DND-41 (cell line): Measurements from ENCODE around the gene NEK4.

Source experiments
- ATAC-seq: fragments of 200-7000 bp; cut with Tn5 transposase; 3 replicates; pipeline ENCODE4 v1.9.1; 2021; ENCODE audit warnings: low read depth; ENCODE audit not compliant: insufficient read depth
- DNase-seq: peaks from one replicate; pipeline ENCODE4 v3.0.0-alpha.2; 2020
- H2AFZ ChIP-seq: 2 replicates; pipeline ENCODE4 v1.6.0; 2012; ENCODE audit warnings: low read depth, low read length
- H3K27ac ChIP-seq: 2 replicates; pipeline ENCODE4 v1.5.1; 2012; ENCODE audit warnings: low read length, inconsistent platforms
- H3K27me3 ChIP-seq: fragments of 200-600 bp; sonication (generic); 2 replicates; pipeline ENCODE4 v1.6.0; 2012; ENCODE audit warnings: low read length, mild to moderate bottlenecking, inconsistent platforms; ENCODE audit not compliant: insufficient read depth, poor library complexity
- H3K36me3 ChIP-seq: 2 replicates; pipeline ENCODE4 v1.5.1; 2012; ENCODE audit warnings: low read length, inconsistent platforms; ENCODE audit not compliant: insufficient read depth
- H3K4me1 ChIP-seq: 2 replicates; pipeline ENCODE4 v1.5.1; 2012; ENCODE audit warnings: mild to moderate bottlenecking, low read length; ENCODE audit not compliant: insufficient read depth
- H3K4me2 ChIP-seq: 2 replicates; pipeline ENCODE4 v1.6.0; 2012; ENCODE audit warnings: mild to moderate bottlenecking, moderate library complexity, low read length, inconsistent platforms; ENCODE audit not compliant: insufficient read depth
- H3K4me3 ChIP-seq, 2 experiments: fragments of 200-600 bp in 1 of 2; shearing (Covaris generic) in 1 of 2; 2 replicates each; pipeline ENCODE4 v1.5.1; 2012 to 2016; ENCODE audit warnings: inconsistent platforms in 2 of 2, low read length in 2 of 2, mild to moderate bottlenecking in 2 of 2, low read depth in 1 of 2, moderate library complexity in 1 of 2
- H3K79me2 ChIP-seq: 2 replicates; pipeline ENCODE4 v1.6.0; 2012; ENCODE audit warnings: low read length, inconsistent platforms; ENCODE audit not compliant: insufficient read depth
- H3K9ac ChIP-seq: 2 replicates; pipeline ENCODE4 v1.6.0; 2012; ENCODE audit warnings: low read depth, mild to moderate bottlenecking, inconsistent platforms, low read length, moderate library complexity
- H3K9me3 ChIP-seq: 2 replicates; pipeline ENCODE4 v1.5.1; 2012; ENCODE audit warnings: low read length, moderate library complexity, mild to moderate bottlenecking, inconsistent platforms; ENCODE audit not compliant: insufficient read depth, severe bottlenecking
- H4K20me1 ChIP-seq: 2 replicates; pipeline ENCODE4 v1.6.0; 2012; ENCODE audit warnings: low read length; ENCODE audit not compliant: insufficient read depth
- EZH2 ChIP-seq: IDR thresholded peaks from 3 replicates; pipeline ENCODE4 v1.6.1; 2012; ENCODE audit warnings: borderline replicate concordance, low read depth, mild to moderate bottlenecking, moderate library complexity, low read length, inconsistent platforms; ENCODE audit not compliant: severe bottlenecking
- TF ChIP-seq, protein P1 (sequence below): IDR thresholded peaks from 2 replicates; pipeline ENCODE4 v1.5.1; 2012; ENCODE audit warnings: borderline replicate concordance, low read length, moderate library complexity, mild to moderate bottlenecking; ENCODE audit not compliant: poor library complexity, severe bottlenecking; ENCODE audit errors: extremely low read depth

NEK4 gene

DNA sequence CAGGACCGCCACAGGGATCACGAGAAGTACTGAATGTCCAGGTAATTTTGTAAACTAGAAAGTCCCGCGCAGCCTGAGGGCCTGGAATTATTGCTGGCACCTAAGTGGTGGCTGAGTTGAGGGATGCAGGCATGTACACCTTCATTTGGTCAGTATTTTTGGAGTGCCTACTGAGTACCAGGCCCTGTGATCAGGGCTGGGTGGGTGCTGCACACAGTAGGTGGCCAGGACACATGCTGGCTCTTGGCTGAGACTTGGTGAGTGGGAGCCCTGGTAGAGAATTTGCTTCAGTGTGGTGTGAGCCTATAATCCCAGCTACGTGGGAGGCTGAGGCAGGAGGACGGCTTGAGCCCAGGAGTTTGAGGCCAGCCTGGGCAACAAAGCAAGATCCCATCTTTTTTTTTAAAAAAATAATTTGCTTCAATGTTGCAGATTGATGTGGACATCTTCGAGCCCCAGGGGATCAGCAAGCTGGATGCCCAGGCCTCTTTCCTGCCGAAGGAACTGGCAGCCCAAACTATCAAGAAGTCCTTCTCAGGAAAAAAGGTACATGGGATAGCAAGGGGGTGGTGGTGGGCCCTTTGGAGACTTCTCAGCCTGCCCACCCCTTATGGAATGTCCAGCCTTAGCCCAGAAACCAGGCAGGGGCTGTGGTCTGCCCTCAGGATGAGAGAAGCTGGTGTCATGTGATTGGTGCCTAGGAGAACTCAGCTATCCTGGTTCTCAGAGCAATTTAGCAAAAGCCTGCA is 9.3 kb upstream of the NEK4 start:
- H3K9ac ChIP-seq: no peak overlapping the region
- no peak for ATAC-seq
- no peaks in the 10 kb centered on the region for H3K4me1 ChIP-seq
- H4K20me1 ChIP-seq: no peaks in the 10 kb centered on the region
- H2AFZ ChIP-seq: no peak overlapping the region
- H3K27me3 ChIP-seq: peaks cover 6% of the 10 kb centered on the region
- no peak overlapping the region for H3K4me3 ChIP-seq
- no peak overlapping the region for H3K27ac ChIP-seq
- no peaks in the 10 kb centered on the region for H3K79me2 ChIP-seq
- TF ChIP-seq EZH2: no peak
- TF ChIP-seq, protein P1, sequence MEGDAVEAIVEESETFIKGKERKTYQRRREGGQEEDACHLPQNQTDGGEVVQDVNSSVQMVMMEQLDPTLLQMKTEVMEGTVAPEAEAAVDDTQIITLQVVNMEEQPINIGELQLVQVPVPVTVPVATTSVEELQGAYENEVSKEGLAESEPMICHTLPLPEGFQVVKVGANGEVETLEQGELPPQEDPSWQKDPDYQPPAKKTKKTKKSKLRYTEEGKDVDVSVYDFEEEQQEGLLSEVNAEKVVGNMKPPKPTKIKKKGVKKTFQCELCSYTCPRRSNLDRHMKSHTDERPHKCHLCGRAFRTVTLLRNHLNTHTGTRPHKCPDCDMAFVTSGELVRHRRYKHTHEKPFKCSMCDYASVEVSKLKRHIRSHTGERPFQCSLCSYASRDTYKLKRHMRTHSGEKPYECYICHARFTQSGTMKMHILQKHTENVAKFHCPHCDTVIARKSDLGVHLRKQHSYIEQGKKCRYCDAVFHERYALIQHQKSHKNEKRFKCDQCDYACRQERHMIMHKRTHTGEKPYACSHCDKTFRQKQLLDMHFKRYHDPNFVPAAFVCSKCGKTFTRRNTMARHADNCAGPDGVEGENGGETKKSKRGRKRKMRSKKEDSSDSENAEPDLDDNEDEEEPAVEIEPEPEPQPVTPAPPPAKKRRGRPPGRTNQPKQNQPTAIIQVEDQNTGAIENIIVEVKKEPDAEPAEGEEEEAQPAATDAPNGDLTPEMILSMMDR: no peak
- no peaks in the 10 kb centered on the region for H3K36me3 ChIP-seq
- H3K4me2 ChIP-seq: no peak overlapping the region
- DNase-seq: no peak
- H3K9me3 ChIP-seq: no peaks in the 10 kb centered on the region

DNA sequence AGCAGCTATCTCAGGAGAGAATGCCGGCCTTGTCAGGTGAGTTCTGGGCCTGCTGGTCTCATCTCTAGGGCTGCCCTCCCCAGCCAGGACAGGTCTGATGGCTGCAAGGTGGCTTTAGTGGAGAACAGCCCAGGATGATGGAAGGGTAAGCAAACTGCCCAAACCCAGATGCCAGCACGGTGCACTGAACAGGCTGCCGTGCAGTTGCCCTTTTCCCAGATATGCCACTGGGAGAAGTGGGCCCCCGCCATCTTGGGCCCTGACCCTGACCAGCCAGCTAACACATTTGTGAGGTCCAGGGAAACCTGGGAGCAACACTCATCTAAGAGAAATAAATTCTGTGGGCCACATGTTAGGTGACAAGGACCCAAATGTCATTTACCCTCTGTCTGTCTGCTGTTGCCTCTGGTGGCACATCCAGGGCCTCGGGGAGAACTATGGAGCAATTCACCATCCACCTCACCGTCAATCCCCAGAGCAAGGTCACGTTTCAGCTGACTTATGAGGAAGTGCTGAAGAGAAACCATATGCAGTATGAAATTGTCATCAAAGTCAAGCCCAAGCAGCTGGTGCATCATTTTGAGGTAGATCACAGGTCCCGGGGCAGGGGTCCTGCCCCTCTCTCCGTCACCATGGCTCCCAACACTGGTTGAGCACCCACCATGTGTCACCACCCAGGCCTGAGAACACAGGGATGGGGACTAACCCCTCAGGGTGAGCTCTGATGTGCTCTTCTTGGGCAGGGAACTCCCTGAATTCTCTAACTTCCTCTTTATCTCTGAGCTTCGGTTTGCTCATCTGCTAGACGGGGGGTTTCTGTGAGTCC is 8.5 kb upstream of the NEK4 start:
- H3K4me2 ChIP-seq: no peak overlapping the region
- ATAC-seq (no peak), DNase-seq (no peak)
- H3K27me3 ChIP-seq: peaks cover 6% of the 10 kb centered on the region
- no peaks in the 10 kb centered on the region for H4K20me1 ChIP-seq
- H3K27ac ChIP-seq: no peak overlapping the region
- H3K9ac ChIP-seq: no peak overlapping the region
- no peak for TF ChIP-seq EZH2
- TF ChIP-seq, protein P1: no peak
- no peaks in the 10 kb centered on the region for H3K36me3 ChIP-seq
- H2AFZ ChIP-seq: no peak overlapping the region
- no peaks in the 10 kb centered on the region for H3K4me1 ChIP-seq
- H3K4me3 ChIP-seq: no peak overlapping the region
- H3K79me2 ChIP-seq: no peaks in the 10 kb centered on the region
- H3K9me3 ChIP-seq: no peaks in the 10 kb centered on the region

DNA sequence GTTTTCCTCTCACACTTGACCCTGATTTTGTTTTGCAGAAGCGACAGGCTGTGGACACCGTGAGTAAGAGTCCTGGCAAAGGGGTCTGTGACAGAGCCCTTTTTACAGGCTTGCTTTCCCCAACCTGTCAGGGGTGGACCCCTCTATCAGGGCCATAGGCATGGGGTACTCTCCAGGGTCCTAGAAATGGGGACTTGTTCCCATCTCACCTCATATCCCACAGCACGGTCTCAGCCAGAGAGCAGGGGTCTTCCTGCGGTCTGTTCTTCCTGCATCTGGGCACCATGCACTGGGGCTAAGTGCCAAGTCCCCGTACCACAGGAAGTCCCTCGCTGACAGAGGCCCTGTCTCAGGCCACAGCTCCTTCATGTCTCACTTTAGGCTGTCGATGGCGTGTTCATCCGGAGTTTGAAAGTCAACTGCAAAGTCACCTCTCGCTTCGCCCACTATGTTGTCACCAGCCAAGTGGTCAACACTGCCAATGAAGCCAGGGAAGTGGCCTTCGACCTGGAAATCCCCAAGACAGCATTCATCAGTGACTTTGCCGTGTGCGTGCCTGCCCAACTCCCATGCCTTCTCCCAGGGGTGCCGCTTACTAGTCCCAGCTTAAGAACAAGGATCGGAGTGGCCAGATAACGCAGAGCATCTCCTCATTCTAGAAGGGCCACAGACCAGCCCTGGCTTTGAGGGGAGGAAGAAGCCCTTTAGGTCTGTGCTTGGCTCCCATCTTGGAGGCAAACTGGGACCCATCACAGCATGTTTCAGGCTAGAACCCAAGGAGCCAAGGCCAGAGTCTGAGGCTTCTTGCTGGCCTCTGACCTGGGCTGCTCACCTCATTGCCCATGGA is 7.4 kb upstream of the NEK4 start:
- DNase-seq: no peak
- H3K4me2 ChIP-seq: no peak overlapping the region

More for the DNA sequence above, 7.4 kb upstream of the NEK4 start:
- Histone ChIP-seq H2AFZ (no peak overlapping the region), H3K27ac (no peak overlapping the region), H3K4me3 (no peak overlapping the region), H3K27me3 (peaks cover 6% of the 10 kb centered on the region), H3K79me2 (no peaks in the 10 kb centered on the region), H3K9me3 (no peaks in the 10 kb centered on the region), H4K20me1 (no peaks in the 10 kb centered on the region), H3K4me1 (no peaks in the 10 kb centered on the region), H3K36me3 (no peaks in the 10 kb centered on the region), H3K9ac (no peak overlapping the region)
- ATAC-seq: no peak
- TF ChIP-seq, protein P1: no peak
- TF ChIP-seq EZH2: no peak
